NT2/D1 (cell line): Measurements from ENCODE around the gene WAC.

Experiments used
- YY1 ChIP-seq: IDR thresholded peaks from 2 replicates; pipeline ENCODE4 v1.6.1; 2011; ENCODE audit not compliant: insufficient read length, insufficient read depth
- ZNF274 ChIP-seq: IDR thresholded peaks from 2 replicates; pipeline ENCODE4 v1.6.1; 2011; ENCODE audit warnings: mild to moderate bottlenecking, low read depth, low read length

GRCh38 chr10:28497313-28498126 lies 35.4 kb upstream of the WAC start:
- TF ChIP-seq YY1 (no peak), ZNF274 (no peak)
